ENCODE data around the gene EOLA1. TPM values are rescaled to one million over a fixed set of nuclear protein-coding genes. Genes with fewer than 3 reads are reported as not detected.
"Not testable (repeated sequence)": the region's sequence is repeated elsewhere in the genome, so short reads cannot be mapped to it uniquely, and the experiment has no call there.

EOLA1 gene
- polyA plus RNA-seq, 4 donors, result 18.2 to 30.6 (median 25.2) TPM

DNA sequence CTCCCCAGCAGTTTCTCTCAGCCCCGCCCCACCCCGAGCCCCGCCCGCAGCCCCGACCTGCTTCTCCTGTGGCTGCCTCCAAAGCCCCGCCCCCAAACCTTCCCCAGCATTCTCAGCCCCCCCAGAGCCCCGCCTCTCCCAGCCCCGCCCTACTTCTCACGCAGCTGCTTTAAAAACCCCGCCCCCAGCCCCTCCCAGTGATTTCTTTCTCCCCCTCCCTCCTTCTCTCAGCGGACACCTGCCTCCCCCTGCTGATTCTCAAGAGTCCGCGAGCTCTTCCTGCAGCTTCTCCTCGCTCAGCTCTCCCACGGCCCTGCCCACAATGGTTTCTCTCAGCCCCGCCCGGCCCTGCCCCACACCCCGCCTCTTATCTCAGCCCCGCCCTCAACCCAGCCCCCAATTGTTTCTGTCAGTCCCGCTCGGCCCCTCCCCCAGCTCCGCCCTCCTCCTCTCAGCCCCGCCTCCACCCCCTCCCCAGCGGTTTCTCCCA lies 636 bp upstream of the EOLA1 start:
- DNase-seq, result peak; percentile 87 to 89
- Histone ChIP-seq H3K36me3 (ENCODE audit: control insufficient read depth in 3 of 3, insufficient read depth in 2 of 3, low read depth in 1 of 3, low read length in 3 of 3) (peaks cover 0 to 7% (median 0%) of the 10 kb centered on the region in 3 donors), H3K4me3 (ENCODE audit: low read depth in 1 of 3, low read length in 3 of 3) (peak overlapping the region in 2 of 3 donors; percentile 69 to 73), H3K27ac (ENCODE audit: low read depth in 1 of 3, low read length in 2 of 3) (peak overlapping the region; percentile 39 to 98 (median 88)), H3K27me3 (ENCODE audit: control insufficient read depth in 3 of 3, insufficient read depth in 3 of 3, low read length in 3 of 3) (no peaks in the 10 kb centered on the region), H3K9me3 (ENCODE audit: control insufficient read depth in 2 of 2, insufficient read depth in 1 of 2, low read depth in 1 of 2, low read length in 1 of 2) (no peaks in the 10 kb centered on the region), H3K4me1 (ENCODE audit: control insufficient read depth in 3 of 3, insufficient read depth in 2 of 3, low read depth in 1 of 3, low read length in 2 of 3) (no peaks in the 10 kb centered on the region)
- FAIRE-seq, result no peak
- WGBS, 3 donors, result 1 to 40% (median 14%) methylated on average over 7 to 24 of the region's 24 CpGs

DNA sequence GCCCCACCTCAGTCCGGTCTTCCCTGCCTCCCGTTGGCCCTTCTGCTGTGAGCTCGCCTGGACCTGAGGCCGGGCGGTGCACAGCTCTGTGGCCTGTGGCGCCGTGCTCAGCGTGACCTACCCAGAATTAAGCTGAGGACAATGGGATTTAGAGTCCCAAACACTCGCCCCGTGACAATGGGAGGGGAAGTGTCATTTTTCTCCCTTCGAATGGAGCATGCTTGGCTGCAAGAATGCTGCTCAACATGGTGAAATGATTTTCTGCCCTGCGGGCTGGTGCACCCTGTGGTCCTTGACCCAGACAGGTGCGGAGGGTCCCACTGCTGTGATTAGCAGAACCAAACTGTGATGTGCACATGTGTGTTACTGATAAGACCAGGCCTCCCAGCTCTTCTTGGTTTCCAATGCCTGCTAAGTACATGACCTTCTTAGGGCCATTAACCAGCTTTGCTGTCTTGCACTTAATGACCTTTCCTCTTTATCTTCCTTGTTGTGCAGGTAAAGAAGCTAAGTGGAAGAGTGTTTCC lies 772 bp downstream of the EOLA1 start:
- Histone ChIP-seq H3K9me3 (ENCODE audit: control insufficient read depth in 2 of 2, insufficient read depth in 1 of 2, low read depth in 1 of 2, low read length in 1 of 2) (no peaks in the 10 kb centered on the region), H3K36me3 (ENCODE audit: control insufficient read depth in 3 of 3, insufficient read depth in 2 of 3, low read depth in 1 of 3, low read length in 3 of 3) (peaks cover 0 to 3% (median 0%) of the 10 kb centered on the region in 3 donors), H3K27ac (ENCODE audit: low read depth in 1 of 3, low read length in 2 of 3) (peak overlapping the region; percentile 49 to 98 (median 88)), H3K27me3 (ENCODE audit: control insufficient read depth in 3 of 3, insufficient read depth in 3 of 3, low read length in 3 of 3) (no peaks in the 10 kb centered on the region), H3K4me3 (ENCODE audit: low read depth in 1 of 3, low read length in 3 of 3) (peak overlapping the region; percentile 42 to 73 (median 69)), H3K4me1 (ENCODE audit: control insufficient read depth in 3 of 3, insufficient read depth in 2 of 3, low read depth in 1 of 3, low read length in 2 of 3) (no peaks in the 10 kb centered on the region)
- 7 to 47% (median 7%) methylated on average over 12 to 13 of the region's 13 CpGs for WGBS, 3 donors
- DNase-seq, result peak; percentile 10 to 45
- no peak for FAIRE-seq

DNA sequence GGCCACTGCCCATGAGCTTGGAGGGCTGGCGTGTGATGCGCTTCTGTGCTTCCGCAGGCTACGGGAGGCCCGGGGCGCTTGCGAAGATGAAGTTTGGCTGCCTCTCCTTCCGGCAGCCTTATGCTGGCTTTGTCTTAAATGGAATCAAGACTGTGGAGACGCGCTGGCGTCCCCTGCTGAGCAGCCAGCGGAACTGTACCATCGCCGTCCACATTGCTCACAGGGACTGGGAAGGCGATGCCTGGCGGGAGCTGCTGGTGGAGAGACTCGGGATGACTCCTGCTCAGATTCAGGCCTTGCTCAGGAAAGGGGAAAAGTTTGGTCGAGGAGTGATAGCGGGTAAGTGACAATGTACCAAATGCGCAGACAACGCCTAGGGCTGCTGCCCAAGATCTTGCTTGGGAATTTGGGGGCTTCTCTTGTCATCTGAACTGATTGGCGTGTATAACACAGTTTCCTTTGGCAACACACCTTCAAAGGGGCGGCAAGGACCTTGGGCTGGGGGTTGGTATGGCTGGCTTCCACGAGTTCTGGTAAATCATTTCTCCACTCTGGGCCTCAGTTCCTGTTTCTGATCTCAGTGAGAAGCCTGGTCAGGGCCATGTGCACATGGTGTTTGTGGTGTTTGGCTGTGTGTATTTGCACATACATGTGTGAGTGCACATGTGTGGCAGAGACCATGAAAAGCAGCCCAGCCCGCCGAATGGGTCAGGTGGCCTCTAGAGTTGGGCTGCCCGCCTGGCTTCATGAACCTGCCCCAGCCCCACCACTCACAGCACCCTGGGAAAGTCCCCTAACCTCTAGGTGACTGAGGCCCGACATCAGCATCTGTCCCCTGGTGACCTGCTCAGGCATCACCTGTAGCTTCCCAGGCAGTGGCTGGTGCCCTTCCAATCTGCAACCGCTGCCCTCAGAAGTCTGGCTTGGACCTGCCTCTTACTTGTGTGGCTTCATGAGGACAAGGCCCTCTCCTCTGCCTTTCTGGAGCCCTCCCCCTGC lies 5.0 kb downstream of the EOLA1 start:
- whole genome bisulfite sequencing, 3 donors, result 72 to 84% (median 82%) methylated on average over 10 to 22 of the region's 29 CpGs
- FAIRE-seq; H3K36me3 ChIP-seq (ENCODE audit: control insufficient read depth in 3 of 3, insufficient read depth in 2 of 3, low read depth in 1 of 3, low read length in 3 of 3); H3K9me3 ChIP-seq (ENCODE audit: control insufficient read depth in 2 of 2, insufficient read depth in 1 of 2, low read depth in 1 of 2, low read length in 1 of 2); H3K4me3 ChIP-seq (ENCODE audit: low read depth in 1 of 3, low read length in 3 of 3); DNase-seq; H3K27ac ChIP-seq (ENCODE audit: low read depth in 1 of 3, low read length in 2 of 3); H3K4me1 ChIP-seq (ENCODE audit: control insufficient read depth in 3 of 3, insufficient read depth in 2 of 3, low read depth in 1 of 3, low read length in 2 of 3); H3K27me3 ChIP-seq (ENCODE audit: control insufficient read depth in 3 of 3, insufficient read depth in 3 of 3, low read length in 3 of 3): not testable (repeated sequence)

DNA sequence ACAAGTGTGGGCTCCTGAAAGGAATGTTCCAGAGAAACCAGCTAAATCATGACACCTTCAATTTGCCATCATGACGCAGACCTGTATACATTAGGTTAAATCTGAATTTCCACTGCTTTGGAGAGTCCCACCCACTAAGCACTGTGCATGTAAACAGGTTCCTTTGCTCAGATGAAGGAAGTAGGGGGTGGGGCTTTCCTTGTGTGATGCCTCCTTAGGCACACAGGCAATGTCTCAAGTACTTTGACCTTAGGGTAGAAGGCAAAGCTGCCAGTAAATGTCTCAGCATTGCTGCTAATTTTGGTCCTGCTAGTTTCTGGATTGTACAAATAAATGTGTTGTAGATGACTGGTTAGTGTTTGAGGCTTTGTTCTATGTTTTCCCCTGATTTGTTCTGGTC lies 6.2 kb downstream of the EOLA1 start:
- H3K4me1 ChIP-seq (ENCODE audit: control insufficient read depth in 3 of 3, insufficient read depth in 2 of 3, low read depth in 1 of 3, low read length in 2 of 3); H3K27me3 ChIP-seq (ENCODE audit: control insufficient read depth in 3 of 3, insufficient read depth in 3 of 3, low read length in 3 of 3); H3K27ac ChIP-seq (ENCODE audit: low read depth in 1 of 3, low read length in 2 of 3); FAIRE-seq; H3K9me3 ChIP-seq (ENCODE audit: control insufficient read depth in 2 of 2, insufficient read depth in 1 of 2, low read depth in 1 of 2, low read length in 1 of 2); H3K36me3 ChIP-seq (ENCODE audit: control insufficient read depth in 3 of 3, insufficient read depth in 2 of 3, low read depth in 1 of 3, low read length in 3 of 3); H3K4me3 ChIP-seq (ENCODE audit: low read depth in 1 of 3, low read length in 3 of 3); DNase-seq: not testable (repeated sequence)
- 59 to 88% (median 71%) methylated on average over 1 of the region's 1 CpG for WGBS, 3 donors

DNA sequence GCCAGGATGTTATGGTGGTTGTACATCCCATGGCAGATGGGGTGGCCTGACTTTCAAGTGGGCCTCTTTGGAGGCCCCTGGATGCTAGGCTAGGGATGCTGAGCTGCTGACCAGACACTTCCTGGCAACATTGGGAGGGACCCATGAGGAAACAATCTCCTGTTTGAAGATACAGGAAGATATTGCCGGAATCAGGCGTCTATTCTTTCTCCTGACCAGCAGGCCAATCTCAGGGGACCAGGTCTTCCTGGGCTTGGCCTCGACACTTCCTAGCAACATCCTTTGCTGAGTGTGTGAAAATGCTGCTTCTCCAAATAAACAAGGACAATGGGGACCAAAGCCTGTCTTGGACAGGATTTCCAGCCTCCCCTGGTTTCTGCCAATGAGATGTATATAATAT lies 7.0 kb downstream of the EOLA1 start:
- not testable (repeated sequence) for H3K9me3 ChIP-seq (ENCODE audit: control insufficient read depth in 2 of 2, insufficient read depth in 1 of 2, low read depth in 1 of 2, low read length in 1 of 2); FAIRE-seq; H3K27ac ChIP-seq (ENCODE audit: low read depth in 1 of 3, low read length in 2 of 3); H3K27me3 ChIP-seq (ENCODE audit: control insufficient read depth in 3 of 3, insufficient read depth in 3 of 3, low read length in 3 of 3); H3K4me1 ChIP-seq (ENCODE audit: control insufficient read depth in 3 of 3, insufficient read depth in 2 of 3, low read depth in 1 of 3, low read length in 2 of 3); DNase-seq; H3K36me3 ChIP-seq (ENCODE audit: control insufficient read depth in 3 of 3, insufficient read depth in 2 of 3, low read depth in 1 of 3, low read length in 3 of 3); H3K4me3 ChIP-seq (ENCODE audit: low read depth in 1 of 3, low read length in 3 of 3)
- WGBS, 3 donors, result 60% methylated on average over 1 of the region's 3 CpGs; no CpG with 5 or more reads in 2 of the 3 donors

DNA sequence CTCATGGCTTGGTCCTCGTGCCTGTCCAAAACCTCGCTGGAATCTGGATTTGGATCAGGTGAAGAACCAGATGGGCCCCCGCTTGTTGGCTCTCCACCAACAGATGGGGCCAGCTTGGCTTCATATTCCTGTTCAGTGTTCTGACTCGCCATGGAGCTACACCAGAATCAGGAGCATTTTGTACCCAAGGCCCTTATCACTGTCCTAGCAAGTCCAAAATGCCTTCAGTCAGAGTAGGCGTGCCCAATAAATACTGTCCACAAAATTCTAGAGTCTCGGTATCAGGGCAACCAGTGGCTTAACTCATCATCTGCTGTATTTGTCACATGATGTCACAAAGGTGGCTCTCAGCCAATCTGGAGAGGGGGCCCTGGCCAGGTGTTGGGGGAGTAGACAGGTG lies 8.9 kb downstream of the EOLA1 start, which contains the start of gene HSFX3:
HSFX3 (minus strand) TSS at position 224 of the 400 bp plus-strand sequence; CDS start at position 152, 72 bp downstream.
- H3K4me3 ChIP-seq (ENCODE audit: low read depth in 1 of 3, low read length in 3 of 3); H3K27me3 ChIP-seq (ENCODE audit: control insufficient read depth in 3 of 3, insufficient read depth in 3 of 3, low read length in 3 of 3); H3K27ac ChIP-seq (ENCODE audit: low read depth in 1 of 3, low read length in 2 of 3); H3K36me3 ChIP-seq (ENCODE audit: control insufficient read depth in 3 of 3, insufficient read depth in 2 of 3, low read depth in 1 of 3, low read length in 3 of 3); H3K9me3 ChIP-seq (ENCODE audit: control insufficient read depth in 2 of 2, insufficient read depth in 1 of 2, low read depth in 1 of 2, low read length in 1 of 2); H3K4me1 ChIP-seq (ENCODE audit: control insufficient read depth in 3 of 3, insufficient read depth in 2 of 3, low read depth in 1 of 3, low read length in 2 of 3); DNase-seq; FAIRE-seq: not testable (repeated sequence)
- WGBS, 3 donors, result 100% methylated on average over 1 of the region's 6 CpGs; no CpG with 5 or more reads in 2 of the 3 donors

DNA sequence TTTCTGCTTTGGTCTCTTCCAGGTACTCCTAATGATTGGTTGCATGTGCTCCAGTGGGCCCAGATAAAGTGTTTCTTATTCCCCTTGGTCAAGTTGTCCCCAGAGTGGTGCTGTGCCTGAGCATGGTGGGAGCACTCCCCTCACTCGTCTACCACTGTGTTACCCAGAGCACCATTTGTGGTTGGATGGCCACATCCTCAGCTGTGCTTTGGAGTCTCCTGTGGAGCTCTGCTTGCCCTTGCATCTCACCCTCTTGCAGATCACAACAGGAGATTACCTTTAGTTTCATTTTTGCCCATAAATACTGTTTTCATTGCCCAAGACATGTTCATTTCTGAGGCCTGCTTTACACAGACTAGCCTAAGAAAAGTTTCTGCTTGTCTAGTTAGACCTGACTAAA lies 9.6 kb downstream of the EOLA1 start:
- not testable (repeated sequence) for H3K36me3 ChIP-seq (ENCODE audit: control insufficient read depth in 3 of 3, insufficient read depth in 2 of 3, low read depth in 1 of 3, low read length in 3 of 3); H3K27ac ChIP-seq (ENCODE audit: low read depth in 1 of 3, low read length in 2 of 3); H3K9me3 ChIP-seq (ENCODE audit: control insufficient read depth in 2 of 2, insufficient read depth in 1 of 2, low read depth in 1 of 2, low read length in 1 of 2); DNase-seq; H3K4me1 ChIP-seq (ENCODE audit: control insufficient read depth in 3 of 3, insufficient read depth in 2 of 3, low read depth in 1 of 3, low read length in 2 of 3); FAIRE-seq; H3K27me3 ChIP-seq (ENCODE audit: control insufficient read depth in 3 of 3, insufficient read depth in 3 of 3, low read length in 3 of 3); H3K4me3 ChIP-seq (ENCODE audit: low read depth in 1 of 3, low read length in 3 of 3)
- 62 to 100% methylated on average over 1 of the region's 1 CpG; no CpG with 5 or more reads in 1 of the 3 donors for WGBS, 3 donors

DNA sequence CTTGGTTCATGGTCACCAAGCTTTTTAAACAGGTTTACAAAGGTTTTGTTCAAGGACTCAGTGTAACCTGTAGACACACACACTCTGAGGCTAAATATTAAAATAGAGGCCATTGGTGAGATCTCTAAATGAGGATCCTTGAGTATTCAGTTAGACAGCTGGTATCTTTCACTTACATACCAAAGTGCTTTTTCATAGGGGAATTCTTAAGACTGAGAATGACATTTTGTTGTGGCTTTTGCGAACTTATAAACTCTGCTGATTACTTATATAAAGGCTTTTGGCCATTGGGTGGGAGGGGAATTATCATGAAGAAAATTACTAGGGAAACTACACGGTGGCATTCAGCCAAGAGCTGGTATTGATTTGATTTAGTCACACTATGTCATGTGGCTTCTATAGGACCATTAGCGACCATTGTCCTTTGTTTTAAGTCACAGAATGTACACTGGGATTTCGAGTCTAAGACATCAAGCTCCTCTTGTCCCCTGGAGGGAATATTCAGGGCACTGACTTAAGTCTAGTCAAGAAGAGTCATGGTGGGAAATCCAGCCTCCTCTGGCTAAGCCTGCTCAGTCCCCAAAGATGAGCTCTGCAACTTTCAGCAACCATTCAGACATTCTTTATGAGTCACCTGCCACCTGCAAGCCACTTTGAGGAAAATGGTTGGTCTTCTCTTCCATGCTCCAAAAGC lies 10.6 kb downstream of the EOLA1 start:
- not testable (repeated sequence) for H3K4me1 ChIP-seq (ENCODE audit: control insufficient read depth in 3 of 3, insufficient read depth in 2 of 3, low read depth in 1 of 3, low read length in 2 of 3); H3K4me3 ChIP-seq (ENCODE audit: low read depth in 1 of 3, low read length in 3 of 3); H3K27ac ChIP-seq (ENCODE audit: low read depth in 1 of 3, low read length in 2 of 3); H3K9me3 ChIP-seq (ENCODE audit: control insufficient read depth in 2 of 2, insufficient read depth in 1 of 2, low read depth in 1 of 2, low read length in 1 of 2); DNase-seq; H3K36me3 ChIP-seq (ENCODE audit: control insufficient read depth in 3 of 3, insufficient read depth in 2 of 3, low read depth in 1 of 3, low read length in 3 of 3); H3K27me3 ChIP-seq (ENCODE audit: control insufficient read depth in 3 of 3, insufficient read depth in 3 of 3, low read length in 3 of 3)
- FAIRE-seq, result peak; percentile 78
- no CpG with 5 or more reads among the region's 4 CpGs for WGBS, 3 donors
